SK-N-SH (cell line): ENCODE data around the gene PPP1R2C. TPM values are rescaled to one million over a fixed set of nuclear protein-coding genes. Genes with fewer than 3 reads are reported as not detected.

ENCODE experiments used
- CTCF ChIA-PET: fragments of 300-600, 350-600 bp; formaldehyde crosslinking; extraction: SDS; loops from one replicate; lab custom pipeline; 2021; lab: Yijun Ruan, JAX
- POLR2A ChIA-PET: fragments of 350-600 bp; sonication (Branson Sonifier 250); formaldehyde crosslinking; extraction: SDS; loops from one replicate; lab custom pipeline; 2020; ENCODE audit warnings: antibody characterized with exemption, inconsistent platforms; lab: Yijun Ruan, JAX
- DNase-seq: peaks from one replicate; pipeline ENCODE4 v3.0.0; 2012
- H2AFZ ChIP-seq: fragments of 200-600 bp; sonication (generic); 2 replicates; pipeline ENCODE4 v1.8.1; 2016; ENCODE audit warnings: antibody characterized with exemption, mild to moderate bottlenecking, low read depth
- H3F3A ChIP-seq: fragments of 200-600 bp; sonication (generic); replicated peaks from 2 replicates; pipeline ENCODE3; 2016; ENCODE audit warnings: antibody characterized with exemption, mild to moderate bottlenecking; ENCODE audit not compliant: insufficient read depth
- H3K27ac ChIP-seq, 2 experiments: fragments of 200-500 bp in 1 of 2; fragments of 200-600 bp in 1 of 2; sonication (Bioruptor generic) in 1 of 2; sonication (generic), shearing (Covaris generic) in 1 of 2; 2 replicates each; pipeline versions ENCODE4 v1.5.1 to v1.6.1; 2014 to 2016; ENCODE audit warnings: low read depth in 2 of 2, inconsistent platforms in 1 of 2, low read length in 1 of 2, mild to moderate bottlenecking in 1 of 2, mixed read lengths in 1 of 2
- H3K27me3 ChIP-seq: fragments of 200-600 bp; sonication (generic), shearing (Covaris generic); 2 replicates; pipeline ENCODE4 v1.6.1; 2016; ENCODE audit warnings: mixed run types; ENCODE audit not compliant: insufficient read depth
- H3K36me3 ChIP-seq, 2 experiments: fragments of 200-500 bp in 1 of 2; fragments of 200-600 bp in 1 of 2; sonication (Bioruptor generic) in 1 of 2; sonication (generic) in 1 of 2; replicated peaks in 1 of 2; 2 replicates each; pipeline versions ENCODE3 to v1.5.1; 2014 to 2016; ENCODE audit warnings: low read length in 1 of 2, mild to moderate bottlenecking in 1 of 2; ENCODE audit not compliant: insufficient read depth in 2 of 2, control insufficient read depth in 1 of 2
- H3K4me1 ChIP-seq, 2 experiments: fragments of 200-500 bp in 1 of 2; fragments of 200-600 bp in 1 of 2; sonication (Bioruptor generic) in 1 of 2; sonication (generic), shearing (Covaris generic) in 1 of 2; 2 replicates each; pipeline versions ENCODE4 v1.5.1 to v1.6.1; 2014 to 2016; ENCODE audit warnings: low read depth in 1 of 2, low read length in 1 of 2, mixed run types in 1 of 2; ENCODE audit not compliant: insufficient read depth in 2 of 2, control insufficient read depth in 1 of 2
- H3K4me2 ChIP-seq: fragments of 200-600 bp; sonication (generic), shearing (Covaris generic); 2 replicates; pipeline ENCODE4 v1.6.1; 2017; ENCODE audit warnings: mixed run types
- H3K4me3 ChIP-seq, 2 experiments: fragments of 200-500 bp in 1 of 2; fragments of 200-600 bp in 1 of 2; sonication (Bioruptor generic) in 1 of 2; sonication (generic), shearing (Covaris generic) in 1 of 2; 2 replicates each; pipeline versions ENCODE4 v1.5.1 to v1.8.1; 2014 to 2016; ENCODE audit warnings: low read depth in 2 of 2, inconsistent platforms in 1 of 2, low read length in 1 of 2, mild to moderate bottlenecking in 1 of 2, mixed read lengths in 1 of 2, moderate library complexity in 1 of 2
- H3K79me2 ChIP-seq: fragments of 200-600 bp; sonication (generic); 2 replicates; pipeline ENCODE4 v1.8.1; 2017; ENCODE audit warnings: mild to moderate bottlenecking; ENCODE audit not compliant: insufficient read depth
- H3K9ac ChIP-seq: fragments of 200-600 bp; sonication (generic); 2 replicates; pipeline ENCODE4 v1.6.1; 2017; ENCODE audit warnings: mixed run types
- H3K9me2 ChIP-seq: fragments of 200-600 bp; sonication (generic); 2 replicates; pipeline ENCODE4 v1.6.1; 2017; ENCODE audit warnings: mixed run types
- H3K9me3 ChIP-seq: fragments of 200-600 bp; sonication (generic); 2 replicates; pipeline ENCODE4 v1.6.1; 2017; ENCODE audit warnings: mixed run types, mild to moderate bottlenecking, moderate library complexity
- H4K20me1 ChIP-seq: fragments of 200-600 bp; sonication (generic); 2 replicates; pipeline ENCODE4 v1.6.1; 2017; ENCODE audit warnings: mild to moderate bottlenecking, mixed run types; ENCODE audit not compliant: insufficient read depth
- CTCF ChIP-seq: fragments of 200-600 bp; sonication (generic); IDR thresholded peaks from 2 replicates; pipeline ENCODE4 v1.6.1; 2017; ENCODE audit warnings: antibody characterized with exemption, mild to moderate bottlenecking, moderate library complexity
- ELF1 ChIP-seq: IDR thresholded peaks from 2 replicates; pipeline ENCODE4 v1.4.0; 2012
- EZH2phosphoT487 ChIP-seq: fragments of 200-600 bp; sonication (generic); IDR thresholded peaks from 2 replicates; pipeline ENCODE4 v1.6.1; 2017; ENCODE audit warnings: low read depth, mixed run types, mild to moderate bottlenecking, antibody characterized with exemption, moderate library complexity, borderline replicate concordance
- FOSL2 ChIP-seq: IDR thresholded peaks from 2 replicates; pipeline ENCODE4 v1.4.0; 2012; ENCODE audit warnings: low read depth, mild to moderate bottlenecking, moderate library complexity, borderline replicate concordance
- FOXM1 ChIP-seq: IDR thresholded peaks from 2 replicates; pipeline ENCODE4 v1.4.0; 2012; ENCODE audit warnings: low read depth, mild to moderate bottlenecking
- GATA2 ChIP-seq: sonication (generic); formaldehyde crosslinking; IDR thresholded peaks from 2 replicates; pipeline ENCODE4 v1.5.0; 2020; ENCODE audit warnings: mild to moderate bottlenecking, missing genetic modification reagents
- IRF3 ChIP-seq: fragments of 150-350 bp; IDR thresholded peaks from 2 replicates; pipeline ENCODE4 v1.6.1; 2016; ENCODE audit warnings: mild to moderate bottlenecking, low read depth, low read length
- MAX ChIP-seq: IDR thresholded peaks from 2 replicates; pipeline ENCODE4 v1.4.0; 2012; ENCODE audit warnings: low read depth
- MXI1 ChIP-seq: IDR thresholded peaks from 2 replicates; pipeline ENCODE4 v1.6.1; 2012; ENCODE audit warnings: mild to moderate bottlenecking, low read depth, low read length, improper control_type of control experiment
- NFIC ChIP-seq: IDR thresholded peaks from 2 replicates; pipeline ENCODE4 v1.4.0; 2012; ENCODE audit warnings: borderline replicate concordance
- NRF1 ChIP-seq: IDR thresholded peaks from 2 replicates; pipeline ENCODE4 v1.6.1; 2012; ENCODE audit warnings: low read depth, mild to moderate bottlenecking, low read length
- RAD21 ChIP-seq: IDR thresholded peaks from 2 replicates; pipeline ENCODE4 v1.6.1; 2012; ENCODE audit warnings: mild to moderate bottlenecking, low read length
- RFX5 ChIP-seq: IDR thresholded peaks from 2 replicates; pipeline ENCODE4 v1.6.1; 2012; ENCODE audit warnings: mild to moderate bottlenecking, improper control_type of control experiment, low read length
- SMC3 ChIP-seq: IDR thresholded peaks from 2 replicates; pipeline ENCODE4 v1.6.1; 2012; ENCODE audit warnings: low read depth, low read length, improper control_type of control experiment
- TAF1 ChIP-seq: IDR thresholded peaks from 2 replicates; pipeline ENCODE4 v1.6.1; 2012; ENCODE audit warnings: low read depth, mild to moderate bottlenecking, low read length, moderate library complexity, borderline replicate concordance
- USF1 ChIP-seq: IDR thresholded peaks from 2 replicates; pipeline ENCODE4 v1.4.0; 2012; ENCODE audit warnings: low read depth, borderline replicate concordance
- USF2 ChIP-seq: fragments of 150-350 bp; IDR thresholded peaks from 2 replicates; pipeline ENCODE4 v1.6.1; 2017; ENCODE audit warnings: antibody characterized with exemption, low read length, low read depth, borderline replicate concordance
- ZBTB33 ChIP-seq: IDR thresholded peaks from 2 replicates; pipeline ENCODE4 v1.4.0; 2012; ENCODE audit warnings: low read depth, borderline replicate concordance
- WGBS: methylation state at CpG from one replicate; pipeline ENCODE4 v1.1.6; 2017; ENCODE audit warnings: low lambda C conversion rate; 5-methylcytosine and 5-hydroxymethylcytosine counted together
- polyA plus RNA-seq, 3 experiments: library from polyadenylated mRNA; depleted of rRNA; stranded (reverse); fragments of >200 nt; gene quantifications; 2 replicates each; pipeline ENCODE4 v1.2.3, GENCODE V29; 2012
- TF ChIP-seq, protein P1 (sequence below): IDR thresholded peaks from 2 replicates; pipeline ENCODE4 v1.6.1; 2012; ENCODE audit warnings: mild to moderate bottlenecking, low read depth, low read length, moderate library complexity

Gene PPP1R2C
- polyA plus RNA-seq, 1 of the 3 experiments (the other 2 are of a cell fraction), result not detected

DNA sequence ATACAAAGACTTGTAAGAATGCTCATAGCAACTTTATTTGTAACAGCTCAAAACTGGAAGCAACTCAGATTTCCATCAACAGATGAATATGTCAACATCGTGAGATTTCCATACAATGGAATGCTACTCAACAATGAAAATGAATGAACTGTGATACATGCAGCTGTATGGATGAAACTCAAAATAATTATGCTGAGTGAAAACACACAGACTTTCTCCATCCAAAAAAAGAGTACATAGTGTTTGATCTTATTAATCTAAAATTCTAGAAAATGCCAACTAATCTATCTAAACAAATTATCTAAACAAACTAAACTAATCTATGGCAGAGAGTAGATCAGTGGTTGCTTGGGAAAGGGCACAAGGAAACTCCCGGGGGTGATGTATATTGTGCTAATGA lies 42.7 kb downstream of the PPP1R2C start (continued):
- no peak for TF ChIP-seq IRF3
- no peak for TF ChIP-seq ZBTB33
- no peak for TF ChIP-seq FOSL2
- TF ChIP-seq EZH2phosphoT487, result no peak
- no peak for TF ChIP-seq MAX
- no peak for TF ChIP-seq USF2
- TF ChIP-seq RFX5, result no peak
- TF ChIP-seq RAD21, result no peak
- TF ChIP-seq GATA2 (CRISPR knock-in tag), result no peak

- Histone ChIP-seq H3F3A (no peaks in the 10 kb centered on the region), H3K4me1 (no peaks in the 10 kb centered on the region), H3K4me3 (no peak overlapping the region), H3K9ac (no peak overlapping the region), H3K9me3 (no peaks in the 10 kb centered on the region), H4K20me1 (no peaks in the 10 kb centered on the region), H3K9me2 (no peaks in the 10 kb centered on the region), H3K27ac (no peak overlapping the region), H3K27me3 (no peaks in the 10 kb centered on the region), H2AFZ (no peak overlapping the region), H3K4me2 (no peak overlapping the region), H3K79me2 (no peaks in the 10 kb centered on the region), H3K36me3 (no peaks in the 10 kb centered on the region)
- ChIA-PET POLR2A (no interaction called here), CTCF (no interaction called here)
- no peak for DNase-seq
- WGBS, result 8% methylated on average over 3 of the region's 3 CpGs
- TF ChIP-seq, protein P1, sequence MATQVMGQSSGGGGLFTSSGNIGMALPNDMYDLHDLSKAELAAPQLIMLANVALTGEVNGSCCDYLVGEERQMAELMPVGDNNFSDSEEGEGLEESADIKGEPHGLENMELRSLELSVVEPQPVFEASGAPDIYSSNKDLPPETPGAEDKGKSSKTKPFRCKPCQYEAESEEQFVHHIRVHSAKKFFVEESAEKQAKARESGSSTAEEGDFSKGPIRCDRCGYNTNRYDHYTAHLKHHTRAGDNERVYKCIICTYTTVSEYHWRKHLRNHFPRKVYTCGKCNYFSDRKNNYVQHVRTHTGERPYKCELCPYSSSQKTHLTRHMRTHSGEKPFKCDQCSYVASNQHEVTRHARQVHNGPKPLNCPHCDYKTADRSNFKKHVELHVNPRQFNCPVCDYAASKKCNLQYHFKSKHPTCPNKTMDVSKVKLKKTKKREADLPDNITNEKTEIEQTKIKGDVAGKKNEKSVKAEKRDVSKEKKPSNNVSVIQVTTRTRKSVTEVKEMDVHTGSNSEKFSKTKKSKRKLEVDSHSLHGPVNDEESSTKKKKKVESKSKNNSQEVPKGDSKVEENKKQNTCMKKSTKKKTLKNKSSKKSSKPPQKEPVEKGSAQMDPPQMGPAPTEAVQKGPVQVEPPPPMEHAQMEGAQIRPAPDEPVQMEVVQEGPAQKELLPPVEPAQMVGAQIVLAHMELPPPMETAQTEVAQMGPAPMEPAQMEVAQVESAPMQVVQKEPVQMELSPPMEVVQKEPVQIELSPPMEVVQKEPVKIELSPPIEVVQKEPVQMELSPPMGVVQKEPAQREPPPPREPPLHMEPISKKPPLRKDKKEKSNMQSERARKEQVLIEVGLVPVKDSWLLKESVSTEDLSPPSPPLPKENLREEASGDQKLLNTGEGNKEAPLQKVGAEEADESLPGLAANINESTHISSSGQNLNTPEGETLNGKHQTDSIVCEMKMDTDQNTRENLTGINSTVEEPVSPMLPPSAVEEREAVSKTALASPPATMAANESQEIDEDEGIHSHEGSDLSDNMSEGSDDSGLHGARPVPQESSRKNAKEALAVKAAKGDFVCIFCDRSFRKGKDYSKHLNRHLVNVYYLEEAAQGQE, result no peak
- TF ChIP-seq MXI1 (no peak), CTCF (no peak), SMC3 (no peak), FOSL2 (no peak), USF1 (no peak), NFIC (no peak), RAD21 (no peak), FOXM1 (no peak), NRF1 (no peak), ELF1 (no peak), TAF1 (no peak), MAX (no peak)
Observed at GRCh38 chrX:42732506-42732905, 45.5 kb downstream of the PPP1R2C start.
